ENCODE measurements around the gene FGD5.

The FGD5 gene

GRCh38 chr3:14894085-14894484 lies 75.3 kb downstream of the FGD5 start:
- no peaks in the 10 kb centered on the region for H3K4me1 ChIP-seq (ENCODE audit: control insufficient read depth in 1 of 2, insufficient read depth in 1 of 2, low read depth in 1 of 2, low read length in 1 of 2)

GRCh38 chr3:14897266-14897665 lies 78.5 kb downstream of the FGD5 start:
- no peak overlapping the region for H3K4me3 ChIP-seq (ENCODE audit: low read depth in 1 of 2, low read length in 1 of 2)
- no peaks in the 10 kb centered on the region for H3K36me3 ChIP-seq
- H3K9me3 ChIP-seq, result no peaks in the 10 kb centered on the region
- H3K27me3 ChIP-seq, result no peaks in the 10 kb centered on the region
- no peak overlapping the region for H3K27ac ChIP-seq
- H3K4me1 ChIP-seq (ENCODE audit: control insufficient read depth in 1 of 2, insufficient read depth in 1 of 2, low read depth in 1 of 2, low read length in 1 of 2), result no peaks in the 10 kb centered on the region
- no peak for TF ChIP-seq CTCF (IDR thresholded peaks at IDR 0.05)

More at GRCh38 chr3:14894085-14894484, 75.3 kb downstream of the FGD5 start:
- H3K9me3 ChIP-seq, result no peaks in the 10 kb centered on the region
- no peaks in the 10 kb centered on the region for H3K36me3 ChIP-seq
- no peak overlapping the region for H3K27ac ChIP-seq
- H3K4me3 ChIP-seq (ENCODE audit: low read depth in 1 of 2, low read length in 1 of 2), result no peak overlapping the region
- H3K27me3 ChIP-seq, result peaks cover 7% of the 10 kb centered on the region
- no peak for TF ChIP-seq CTCF (IDR thresholded peaks at IDR 0.05)

- TF ChIP-seq CTCF (IDR thresholded peaks at IDR 0.05), result no peak
- H3K36me3 ChIP-seq, result no peaks in the 10 kb centered on the region
- no peaks in the 10 kb centered on the region for H3K27me3 ChIP-seq
- H3K9me3 ChIP-seq, result no peaks in the 10 kb centered on the region
- no peaks in the 10 kb centered on the region for H3K4me1 ChIP-seq (ENCODE audit: control insufficient read depth in 1 of 2, insufficient read depth in 1 of 2, low read depth in 1 of 2, low read length in 1 of 2)
- H3K4me3 ChIP-seq (ENCODE audit: low read depth in 1 of 2, low read length in 1 of 2), result no peak overlapping the region
- H3K27ac ChIP-seq, result no peak overlapping the region
Measured at GRCh38 chr3:14898929-14899328, 80.2 kb downstream of the FGD5 start.

GRCh38 chr3:14899993-14900618 lies 81.3 kb downstream of the FGD5 start:
- Histone ChIP-seq H3K9me3 (no peaks in the 10 kb centered on the region), H3K36me3 (no peaks in the 10 kb centered on the region), H3K27me3 (no peaks in the 10 kb centered on the region), H3K4me1 (ENCODE audit: control insufficient read depth in 1 of 2, insufficient read depth in 1 of 2, low read depth in 1 of 2, low read length in 1 of 2) (no peaks in the 10 kb centered on the region), H3K4me3 (ENCODE audit: low read depth in 1 of 2, low read length in 1 of 2) (no peak overlapping the region), H3K27ac (no peak overlapping the region)
- TF ChIP-seq CTCF (IDR thresholded peaks at IDR 0.05), result no peak

- H3K9me3 ChIP-seq, result no peaks in the 10 kb centered on the region
- TF ChIP-seq CTCF (IDR thresholded peaks at IDR 0.05), result no peak
- H3K36me3 ChIP-seq, result no peaks in the 10 kb centered on the region
- H3K27me3 ChIP-seq, result no peaks in the 10 kb centered on the region
- no peak overlapping the region for H3K4me3 ChIP-seq (ENCODE audit: low read depth in 1 of 2, low read length in 1 of 2)
- H3K27ac ChIP-seq, result no peak overlapping the region
- no peaks in the 10 kb centered on the region for H3K4me1 ChIP-seq (ENCODE audit: control insufficient read depth in 1 of 2, insufficient read depth in 1 of 2, low read depth in 1 of 2, low read length in 1 of 2)
Measured at GRCh38 chr3:14900881-14901873, 82.4 kb downstream of the FGD5 start.
